Heart left ventricle (tissue), 13 donors: Measurements from ENCODE around the gene LDAH.

ENCODE experiments used
- POLR2A ChIP-seq, 2 donors: fragments of 450-650 bp; IDR thresholded peaks; one replicate each; pipeline ENCODE4 v1.6.1; 2017; ENCODE audit warnings: antibody characterized with exemption in 2 of 2, mild to moderate bottlenecking in 2 of 2, moderate library complexity in 2 of 2
- TF ChIP-seq, protein P1 (sequence below), 12 donors: fragments of 200-600 bp; sonication (generic) in 4 of 12; IDR thresholded peaks; one replicate each; pipeline versions ENCODE4 v1.5.0 to v1.8.0; 2018 to 2022; ENCODE audit warnings: antibody characterized with exemption in 12 of 12, mild to moderate bottlenecking in 5 of 12
- donor health status: ischemic (EF 13 %, LVEDD 7.1; RV severe dilation, severe dysfunction).
- donor health status: DM: no; HTN: yes; CAD: no.
- donor health status: DM: no; HTN: no; CAD: no.
- donor health status: ischemic (EF 25% LVEDD 6.9; RV normal size, moderate dysfunction).
- donor health status: ischemic (EF 25% LVEDD 5.7; RV mildly dilated, moderate dysfunction).
- donor health status: ischemic (EF 35%, LVEDD 5.7; RV mildly dilated, moderate dysfunction).
- donor health status: nonischemic (EF 11% LVEDD 7.7; RV severe dilation, severe dysfunction).
- donor health status: DM: yes; HTN: yes; CAD: no.
- donor health status: PGD.
- donor health status: ischemic (EF 29% LVEDD 5.4; RV normal size, mild dysfunction).
- donor health status: nonischemic (EF 23%, LVEDD 6.1; RV moderate dilation, normal function).

DNA sequence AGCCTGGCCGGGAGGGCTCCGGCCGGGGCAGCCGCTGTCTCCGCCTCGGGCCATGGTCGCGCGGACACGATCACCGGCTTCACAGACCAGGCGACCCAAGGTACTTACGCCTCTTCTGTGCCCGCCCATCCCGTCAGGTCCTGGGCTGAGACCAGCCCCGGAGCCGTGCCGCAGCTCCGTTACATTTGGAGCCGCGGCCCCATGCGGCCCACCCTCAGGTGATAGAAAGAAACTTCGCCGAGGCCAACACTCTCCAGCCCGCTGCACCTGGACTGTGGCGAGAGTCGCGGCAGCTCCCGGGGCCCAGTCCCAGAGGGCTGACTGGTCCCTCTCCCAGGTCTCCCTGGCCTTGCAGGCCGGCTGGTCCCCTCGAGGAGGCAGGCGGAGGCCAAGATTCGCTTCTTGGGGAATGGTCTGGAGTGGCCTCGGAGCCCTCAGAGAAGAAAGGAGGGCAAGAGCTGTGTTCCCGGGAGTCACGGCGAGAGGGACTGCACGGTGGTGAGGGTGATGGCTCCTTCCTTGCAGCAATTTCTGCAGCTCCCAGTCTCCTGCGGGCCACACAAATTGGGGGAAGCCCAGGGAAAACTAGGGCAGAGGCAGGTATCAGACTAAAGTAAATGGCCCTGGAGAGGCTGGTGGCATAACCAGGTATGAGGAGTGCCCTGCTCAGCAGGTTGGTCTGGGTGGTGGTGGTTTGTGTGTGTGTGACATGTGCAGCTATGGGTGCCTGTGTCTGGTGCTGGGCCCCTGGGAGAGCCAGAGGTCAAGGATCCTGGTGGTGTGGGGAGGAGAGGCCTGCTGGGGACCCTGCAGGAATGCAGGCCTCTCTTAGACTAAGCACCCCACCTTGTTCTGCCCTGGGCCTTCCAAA, 155.1 kb downstream of the LDAH start:
- TF ChIP-seq, protein P1, sequence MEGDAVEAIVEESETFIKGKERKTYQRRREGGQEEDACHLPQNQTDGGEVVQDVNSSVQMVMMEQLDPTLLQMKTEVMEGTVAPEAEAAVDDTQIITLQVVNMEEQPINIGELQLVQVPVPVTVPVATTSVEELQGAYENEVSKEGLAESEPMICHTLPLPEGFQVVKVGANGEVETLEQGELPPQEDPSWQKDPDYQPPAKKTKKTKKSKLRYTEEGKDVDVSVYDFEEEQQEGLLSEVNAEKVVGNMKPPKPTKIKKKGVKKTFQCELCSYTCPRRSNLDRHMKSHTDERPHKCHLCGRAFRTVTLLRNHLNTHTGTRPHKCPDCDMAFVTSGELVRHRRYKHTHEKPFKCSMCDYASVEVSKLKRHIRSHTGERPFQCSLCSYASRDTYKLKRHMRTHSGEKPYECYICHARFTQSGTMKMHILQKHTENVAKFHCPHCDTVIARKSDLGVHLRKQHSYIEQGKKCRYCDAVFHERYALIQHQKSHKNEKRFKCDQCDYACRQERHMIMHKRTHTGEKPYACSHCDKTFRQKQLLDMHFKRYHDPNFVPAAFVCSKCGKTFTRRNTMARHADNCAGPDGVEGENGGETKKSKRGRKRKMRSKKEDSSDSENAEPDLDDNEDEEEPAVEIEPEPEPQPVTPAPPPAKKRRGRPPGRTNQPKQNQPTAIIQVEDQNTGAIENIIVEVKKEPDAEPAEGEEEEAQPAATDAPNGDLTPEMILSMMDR (IDR thresholded peaks at IDR 0.05): no peak
- no peak for TF ChIP-seq POLR2A (IDR thresholded peaks at IDR 0.05)
